Suprapubic skin (tissue), 4 donors: ENCODE data around the gene PSTK. TPM values are rescaled to one million over a fixed set of nuclear protein-coding genes. Genes with fewer than 3 reads are reported as not detected.
A peak's percentile ranks its signal among the peaks of the same experiment; 100 is the strongest.

Source experiments
- DNase-seq, 2 donors: peaks; one replicate each; pipeline ENCODE4 v3.0.0-alpha.2; 2019; ENCODE audit warnings: low spot score in 2 of 2
- H3K27ac ChIP-seq: fragments of 200-600 bp; sonication (generic); one replicate; pipeline ENCODE4 v1.5.1; 2019
- H3K27me3 ChIP-seq: fragments of 200-600 bp; sonication (generic); one replicate; pipeline ENCODE4 v1.5.1; 2019
- H3K36me3 ChIP-seq: fragments of 200-600 bp; sonication (generic); one replicate; pipeline ENCODE4 v1.5.1; 2019
- H3K4me1 ChIP-seq: fragments of 200-600 bp; sonication (generic); one replicate; pipeline ENCODE4 v1.5.1; 2019
- H3K4me3 ChIP-seq: fragments of 200-600 bp; sonication (generic); one replicate; pipeline ENCODE4 v1.5.1; 2019; ENCODE audit warnings: mild to moderate bottlenecking
- H3K9me3 ChIP-seq: fragments of 200-600 bp; sonication (generic); one replicate; pipeline ENCODE4 v1.5.1; 2019
- CTCF ChIP-seq, 2 donors: fragments of 200-600 bp in 1 of 2; fragments of 450-650 bp in 1 of 2; sonication (generic) in 1 of 2; IDR thresholded peaks; one replicate each; pipeline ENCODE4 v1.5.1; 2016 to 2019; ENCODE audit warnings: antibody characterized with exemption in 2 of 2, mild to moderate bottlenecking in 1 of 2, moderate library complexity in 1 of 2
- EP300 ChIP-seq: sonication (generic); formaldehyde crosslinking; IDR thresholded peaks from one replicate; pipeline ENCODE4 v1.6.1; 2017; ENCODE audit warnings: antibody characterized with exemption
- POLR2A ChIP-seq, 2 donors: fragments of 450-650 bp; IDR thresholded peaks; one replicate each; pipeline ENCODE4 v1.6.1; 2017; ENCODE audit warnings: antibody characterized with exemption in 2 of 2, mild to moderate bottlenecking in 2 of 2, moderate library complexity in 2 of 2
- POLR2AphosphoS5 ChIP-seq, 3 donors: sonication (generic); formaldehyde crosslinking; IDR thresholded peaks; one replicate each; pipeline ENCODE4 v1.6.1; 2017; ENCODE audit warnings: antibody characterized with exemption in 3 of 3
- whole genome bisulfite sequencing: methylation state at CpG from one replicate; pipeline ENCODE4 v1.1.5; 2018; 5-methylcytosine and 5-hydroxymethylcytosine counted together
- total RNA-seq, 4 donors: library from RNA; depleted of rRNA; stranded (reverse); fragments of >200 nt; gene quantifications; one replicate each; pipeline ENCODE4 v1.1.0, GENCODE V29; 2016

PSTK gene
- total RNA-seq, 4 donors from 2014 or later: 3.4 to 7.9 (median 5.7) TPM

- TF ChIP-seq EP300 (no peak), POLR2A (IDR thresholded peaks at IDR 0.05) (no peak), CTCF (IDR thresholded peaks at IDR 0.05) (no peak), POLR2AphosphoS5 (IDR thresholded peaks at IDR 0.05) (no peak)
- Histone ChIP-seq H3K9me3 (peaks cover 10% of the 10 kb centered on the region), H3K27me3 (no peaks in the 10 kb centered on the region), H3K4me1 (no peaks in the 10 kb centered on the region), H3K4me3 (no peak overlapping the region), H3K36me3 (no peaks in the 10 kb centered on the region), H3K27ac (no peak overlapping the region)
- DNase-seq: no peak
- WGBS: 63% methylated on average over 3 of the region's 3 CpGs
Observed at GRCh38 chr10:122962405-122962804, 17.8 kb upstream of the PSTK start.

- Histone ChIP-seq H3K27me3 (no peaks in the 10 kb centered on the region), H3K27ac (no peak overlapping the region), H3K9me3 (peaks cover 16% of the 10 kb centered on the region), H3K4me3 (no peak overlapping the region), H3K36me3 (no peaks in the 10 kb centered on the region), H3K4me1 (no peaks in the 10 kb centered on the region)
- DNase-seq: no peak
- TF ChIP-seq CTCF (IDR thresholded peaks at IDR 0.05) (no peak), POLR2AphosphoS5 (IDR thresholded peaks at IDR 0.05) (no peak), POLR2A (IDR thresholded peaks at IDR 0.05) (no peak), EP300 (no peak)
Observed at GRCh38 chr10:122966879-122967278, 13.3 kb upstream of the PSTK start.

- WGBS: 79% methylated on average over 3 of the region's 3 CpGs
- no peaks in the 10 kb centered on the region for H3K4me1 ChIP-seq
- no peaks in the 10 kb centered on the region for H3K36me3 ChIP-seq
- H3K4me3 ChIP-seq: no peak overlapping the region
- no peak for TF ChIP-seq POLR2A (IDR thresholded peaks at IDR 0.05)
- H3K27me3 ChIP-seq: no peaks in the 10 kb centered on the region
- H3K9me3 ChIP-seq: peaks cover 16% of the 10 kb centered on the region
- no peak overlapping the region for H3K27ac ChIP-seq
- no peak for DNase-seq
Observed at GRCh38 chr10:122968698-122969097, 11.5 kb upstream of the PSTK start.

- 53% methylated on average over 5 of the region's 5 CpGs for WGBS
- Histone ChIP-seq H3K36me3 (no peaks in the 10 kb centered on the region), H3K4me1 (no peaks in the 10 kb centered on the region), H3K27ac (no peak overlapping the region), H3K9me3 (peaks cover 2% of the 10 kb centered on the region), H3K4me3 (no peak overlapping the region), H3K27me3 (no peaks in the 10 kb centered on the region)
- TF ChIP-seq POLR2A (IDR thresholded peaks at IDR 0.05) (no peak), POLR2AphosphoS5 (IDR thresholded peaks at IDR 0.05) (no peak), CTCF (IDR thresholded peaks at IDR 0.05) (no peak), EP300 (no peak)
- DNase-seq: no peak
Observed at GRCh38 chr10:122974023-122974422, 6.2 kb upstream of the PSTK start.

- no peak for TF ChIP-seq POLR2A (IDR thresholded peaks at IDR 0.05)
- no peak for TF ChIP-seq EP300
- no peak for TF ChIP-seq POLR2AphosphoS5 (IDR thresholded peaks at IDR 0.05)
- no peak for TF ChIP-seq CTCF (IDR thresholded peaks at IDR 0.05)
- DNase-seq: no peak
Observed at GRCh38 chr10:122974543-122975064, 5.6 kb upstream of the PSTK start.

GRCh38 chr10:122981066-122981464 lies 864 bp downstream of the PSTK start:
- 14% methylated on average over 4 of the region's 4 CpGs for WGBS
- Histone ChIP-seq H3K4me3 (peak overlapping the region; percentile 77), H3K36me3 (no peaks in the 10 kb centered on the region), H3K9me3 (no peaks in the 10 kb centered on the region), H3K27ac (no peak overlapping the region), H3K4me1 (peaks cover 15% of the 10 kb centered on the region), H3K27me3 (no peaks in the 10 kb centered on the region)
- no peak for DNase-seq
- TF ChIP-seq EP300 (no peak), POLR2AphosphoS5 (IDR thresholded peaks at IDR 0.05) (no peak), CTCF (IDR thresholded peaks at IDR 0.05) (peak in 1 of 2 donors; percentile 4), POLR2A (IDR thresholded peaks at IDR 0.05) (no peak)

More at GRCh38 chr10:122974543-122975064, 5.6 kb upstream of the PSTK start:
- H3K27me3 ChIP-seq: no peaks in the 10 kb centered on the region
- peaks cover 2% of the 10 kb centered on the region for H3K4me1 ChIP-seq
- no peak overlapping the region for H3K27ac ChIP-seq
- H3K9me3 ChIP-seq: no peaks in the 10 kb centered on the region
- H3K4me3 ChIP-seq: no peak overlapping the region
- H3K36me3 ChIP-seq: no peaks in the 10 kb centered on the region
- WGBS: 74% methylated on average over 3 of the region's 3 CpGs
